ENCODE measurements around the gene ENTPD1.

- no peak for TF ChIP-seq CTCF (IDR thresholded peaks at IDR 0.05)
- TF ChIP-seq POLR2A (IDR thresholded peaks at IDR 0.05), result no peak
These were observed 42.3 kb downstream of the ENTPD1 start for GRCh38 chr10:95798096-95798855.

Data from adrenal gland (tissue), 5 donors.